Measurements from ENCODE around the gene VPS45. TPM values are rescaled to one million over a fixed set of nuclear protein-coding genes. Genes with fewer than 3 reads are reported as not detected.

The VPS45 gene
- total RNA-seq, result 36.9 and 42.1 TPM in 2 replicates

- Histone ChIP-seq H3K4me3 (ENCODE audit: insufficient read depth, low read length) (peak within 1 kb of the TSS; percentile 84), H3K27ac (ENCODE audit: low read depth, low read length) (peak within 1 kb of the TSS; percentile 87), H2AFZ (ENCODE audit: low read length) (peak within 1 kb of the TSS; percentile 91), H3K27me3 (ENCODE audit: insufficient read depth, low read length) (no peaks in the 10 kb centered on the region), H3K9me3 (ENCODE audit: low read depth, low read length) (no peaks in the 10 kb centered on the region), H4K20me1 (ENCODE audit: insufficient read depth, low read length) (no peaks in the 10 kb centered on the region), H3K79me2 (ENCODE audit: insufficient read depth, low read length) (peaks cover 36% of the 10 kb centered on the region), H3K4me2 (ENCODE audit: insufficient read depth, low read length) (peak within 1 kb of the TSS; percentile 83), H3K36me3 (ENCODE audit: insufficient read depth, low read length) (peaks cover 7% of the 10 kb centered on the region), H3K4me1 (ENCODE audit: insufficient read depth, low read length) (peaks cover 26% of the 10 kb centered on the region)
- peak; percentile 95 for DNase-seq (ENCODE audit: insufficient read length, low spot score, missing footprints)
- TF ChIP-seq CTCF (IDR thresholded peaks at IDR 0.05; ENCODE audit: extremely low read depth, low read depth, low read length), result no peak
Observed at GRCh38 chr1:150067184-150068108, at the start of gene VPS45. VPS45 (plus strand) TSS chr1:150067776; CDS start chr1:150067858, 82 bp downstream.

DNA sequence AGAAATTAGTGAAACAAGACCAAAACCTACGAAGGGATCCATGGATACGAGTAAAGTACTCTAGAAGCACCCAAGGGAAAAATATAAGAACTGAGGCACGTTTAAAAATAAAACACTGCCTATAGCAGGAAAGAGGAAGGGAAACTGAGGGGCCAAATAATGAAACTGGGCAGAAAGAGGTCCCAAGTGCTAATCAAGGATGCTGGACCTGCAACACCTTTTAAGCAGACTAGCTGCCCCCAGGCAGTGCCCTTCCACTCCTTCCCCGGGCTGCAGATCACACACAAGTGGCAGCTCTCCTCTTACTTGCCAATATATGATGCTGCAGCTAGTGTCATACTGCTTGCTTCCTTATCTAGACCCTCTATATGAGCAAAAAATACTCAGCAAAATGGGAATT is 49.4 kb upstream of the VPS45 start:
- H3K4me2 ChIP-seq (ENCODE audit: insufficient read depth, low read length), result no peak overlapping the region
- H3K79me2 ChIP-seq (ENCODE audit: insufficient read depth, low read length), result no peaks in the 10 kb centered on the region
- no peak overlapping the region for H2AFZ ChIP-seq (ENCODE audit: low read length)
- no peak overlapping the region for H3K4me3 ChIP-seq (ENCODE audit: insufficient read depth, low read length)
- no peak for TF ChIP-seq CTCF (IDR thresholded peaks at IDR 0.05; ENCODE audit: extremely low read depth, low read depth, low read length)
- H3K9me3 ChIP-seq (ENCODE audit: low read depth, low read length), result no peaks in the 10 kb centered on the region
- no peak overlapping the region for H3K27ac ChIP-seq (ENCODE audit: low read depth, low read length)
- peak; percentile 3 for DNase-seq (ENCODE audit: insufficient read length, low spot score, missing footprints)
- H4K20me1 ChIP-seq (ENCODE audit: insufficient read depth, low read length), result no peaks in the 10 kb centered on the region
- no peaks in the 10 kb centered on the region for H3K27me3 ChIP-seq (ENCODE audit: insufficient read depth, low read length)
- no peaks in the 10 kb centered on the region for H3K36me3 ChIP-seq (ENCODE audit: insufficient read depth, low read length)
- peaks cover 6% of the 10 kb centered on the region for H3K4me1 ChIP-seq (ENCODE audit: insufficient read depth, low read length)

- TF ChIP-seq CTCF (IDR thresholded peaks at IDR 0.05; ENCODE audit: extremely low read depth, low read depth, low read length), result no peak
- H3K36me3 ChIP-seq (ENCODE audit: insufficient read depth, low read length), result no peaks in the 10 kb centered on the region
- no peak overlapping the region for H2AFZ ChIP-seq (ENCODE audit: low read length)
- H3K4me3 ChIP-seq (ENCODE audit: insufficient read depth, low read length), result no peak overlapping the region
- no peaks in the 10 kb centered on the region for H3K9me3 ChIP-seq (ENCODE audit: low read depth, low read length)
- H3K79me2 ChIP-seq (ENCODE audit: insufficient read depth, low read length), result no peaks in the 10 kb centered on the region
- H3K4me2 ChIP-seq (ENCODE audit: insufficient read depth, low read length), result no peak overlapping the region
- DNase-seq (ENCODE audit: insufficient read length, low spot score, missing footprints), result no peak
- H3K27me3 ChIP-seq (ENCODE audit: insufficient read depth, low read length), result no peaks in the 10 kb centered on the region
- no peak overlapping the region for H3K27ac ChIP-seq (ENCODE audit: low read depth, low read length)
- H4K20me1 ChIP-seq (ENCODE audit: insufficient read depth, low read length), result no peaks in the 10 kb centered on the region
- peaks cover 6% of the 10 kb centered on the region for H3K4me1 ChIP-seq (ENCODE audit: insufficient read depth, low read length)
Observed at GRCh38 chr1:150020711-150021110, 46.9 kb upstream of the VPS45 start.

DNA sequence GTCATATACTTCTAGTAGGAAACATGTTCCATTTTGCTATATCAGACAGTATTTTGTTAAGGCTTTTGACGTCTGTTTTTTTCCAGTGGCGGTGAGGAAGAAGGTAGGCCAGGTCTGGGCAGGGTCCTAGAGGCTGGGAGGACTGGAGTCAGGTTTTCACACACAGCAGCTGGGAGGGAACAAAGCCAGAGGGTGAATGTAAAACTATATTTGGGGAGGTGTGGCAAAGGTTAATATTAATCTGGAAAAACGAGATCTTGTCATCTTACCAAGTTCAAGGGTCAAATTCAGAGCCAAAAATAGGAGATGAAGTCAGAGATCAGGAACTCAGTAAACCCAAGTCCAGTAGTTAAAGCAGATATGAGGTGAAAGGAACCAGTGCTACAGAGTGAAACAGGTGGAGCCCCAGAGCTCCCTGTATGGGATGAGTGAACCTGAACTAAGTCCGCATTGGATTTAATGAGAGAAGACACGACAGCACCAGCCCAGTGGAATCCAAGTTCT is 46.3 kb upstream of the VPS45 start:
- Histone ChIP-seq H3K36me3 (ENCODE audit: insufficient read depth, low read length) (no peaks in the 10 kb centered on the region), H3K4me1 (ENCODE audit: insufficient read depth, low read length) (peaks cover 6% of the 10 kb centered on the region), H3K79me2 (ENCODE audit: insufficient read depth, low read length) (no peaks in the 10 kb centered on the region), H3K4me2 (ENCODE audit: insufficient read depth, low read length) (no peak overlapping the region), H4K20me1 (ENCODE audit: insufficient read depth, low read length) (no peaks in the 10 kb centered on the region), H2AFZ (ENCODE audit: low read length) (peak overlapping the region; percentile 16), H3K27ac (ENCODE audit: low read depth, low read length) (no peak overlapping the region), H3K4me3 (ENCODE audit: insufficient read depth, low read length) (no peak overlapping the region), H3K9me3 (ENCODE audit: low read depth, low read length) (no peaks in the 10 kb centered on the region), H3K27me3 (ENCODE audit: insufficient read depth, low read length) (no peaks in the 10 kb centered on the region)
- no peak for DNase-seq (ENCODE audit: insufficient read length, low spot score, missing footprints)
- TF ChIP-seq CTCF (IDR thresholded peaks at IDR 0.05; ENCODE audit: extremely low read depth, low read depth, low read length), result no peak

Measured in osteoblast (primary cell).